Hepatocyte (in vitro differentiated cells): ENCODE data around the gene EXOC4.

ENCODE experiments used
- EZH2 ChIP-seq: fragments of 200-600 bp; sonication (generic); IDR thresholded peaks from 2 replicates; pipeline ENCODE4 v1.6.1; 2016; ENCODE audit warnings: antibody characterized with exemption, mild to moderate bottlenecking, borderline replicate concordance
- TF ChIP-seq, protein P1 (sequence below): fragments of 200-600 bp; sonication (generic); IDR thresholded peaks from 2 replicates; pipeline ENCODE4 v1.5.1; 2016; ENCODE audit warnings: antibody characterized with exemption, mild to moderate bottlenecking; ENCODE audit not compliant: poor library complexity

GRCh38 chr7:133573554-133574265, 320.8 kb downstream of the EXOC4 start:
- no peak for TF ChIP-seq EZH2
- TF ChIP-seq, protein P1, sequence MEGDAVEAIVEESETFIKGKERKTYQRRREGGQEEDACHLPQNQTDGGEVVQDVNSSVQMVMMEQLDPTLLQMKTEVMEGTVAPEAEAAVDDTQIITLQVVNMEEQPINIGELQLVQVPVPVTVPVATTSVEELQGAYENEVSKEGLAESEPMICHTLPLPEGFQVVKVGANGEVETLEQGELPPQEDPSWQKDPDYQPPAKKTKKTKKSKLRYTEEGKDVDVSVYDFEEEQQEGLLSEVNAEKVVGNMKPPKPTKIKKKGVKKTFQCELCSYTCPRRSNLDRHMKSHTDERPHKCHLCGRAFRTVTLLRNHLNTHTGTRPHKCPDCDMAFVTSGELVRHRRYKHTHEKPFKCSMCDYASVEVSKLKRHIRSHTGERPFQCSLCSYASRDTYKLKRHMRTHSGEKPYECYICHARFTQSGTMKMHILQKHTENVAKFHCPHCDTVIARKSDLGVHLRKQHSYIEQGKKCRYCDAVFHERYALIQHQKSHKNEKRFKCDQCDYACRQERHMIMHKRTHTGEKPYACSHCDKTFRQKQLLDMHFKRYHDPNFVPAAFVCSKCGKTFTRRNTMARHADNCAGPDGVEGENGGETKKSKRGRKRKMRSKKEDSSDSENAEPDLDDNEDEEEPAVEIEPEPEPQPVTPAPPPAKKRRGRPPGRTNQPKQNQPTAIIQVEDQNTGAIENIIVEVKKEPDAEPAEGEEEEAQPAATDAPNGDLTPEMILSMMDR = no peak
